HEK293T (cell line): ENCODE measurements around the gene MAP2K7.
A peak's percentile ranks its signal among the peaks of the same experiment; 100 is the strongest.
"Not testable (repeated sequence)": the region's sequence is repeated elsewhere in the genome, so short reads cannot be mapped to it uniquely, and the experiment has no call there.

Experiments used
- CTCF ChIA-PET: fragments of 350-600 bp; formaldehyde crosslinking; extraction: SDS; loops from one replicate; lab custom pipeline; 2021; ENCODE audit warnings: antibody characterized with exemption, inconsistent platforms; lab: Yijun Ruan, JAX
- POLR2A ChIA-PET: fragments of 350-600 bp; formaldehyde crosslinking; extraction: SDS; loops from one replicate; lab custom pipeline; 2020; ENCODE audit warnings: antibody characterized with exemption, inconsistent platforms; lab: Yijun Ruan, JAX
- DNase-seq: peaks from one replicate; pipeline ENCODE4 v3.0.0; 2012; ENCODE audit warnings: mixed read lengths; ENCODE audit errors: extremely low spot score
- ARNT ChIP-seq: fragments of 450-650 bp; IDR thresholded peaks from 2 replicates; pipeline ENCODE4 v1.6.1; 2017; ENCODE audit warnings: mild to moderate bottlenecking
- BHLHE40 ChIP-seq: fragments of 450-650 bp; IDR thresholded peaks from 2 replicates; pipeline ENCODE4 v1.6.1; 2016; ENCODE audit warnings: mild to moderate bottlenecking, moderate library complexity, borderline replicate concordance
- CTBP1 ChIP-seq: fragments of 450-650 bp; IDR thresholded peaks from 2 replicates; pipeline ENCODE4 v1.6.1; 2016; ENCODE audit warnings: borderline replicate concordance
- ELF4 ChIP-seq: fragments of 450-650 bp; IDR thresholded peaks from 2 replicates; pipeline ENCODE4 v1.6.1; 2017; ENCODE audit warnings: antibody characterized with exemption
- FOXA1 ChIP-seq: fragments of 450-650 bp; IDR thresholded peaks from 2 replicates; pipeline ENCODE4 v1.6.1; 2016; ENCODE audit warnings: mild to moderate bottlenecking
- FOXK2 ChIP-seq: fragments of 450-650 bp; IDR thresholded peaks from 2 replicates; pipeline ENCODE4 v1.6.1; 2016; ENCODE audit warnings: mild to moderate bottlenecking
- FOXM1 ChIP-seq: fragments of 450-650 bp; IDR thresholded peaks from 2 replicates; pipeline ENCODE4 v1.6.1; 2017; ENCODE audit warnings: mild to moderate bottlenecking, borderline replicate concordance
- HDGF ChIP-seq: fragments of 450-650 bp; IDR thresholded peaks from 2 replicates; pipeline ENCODE4 v1.6.1; 2017; ENCODE audit warnings: antibody characterized with exemption, borderline replicate concordance
- L3MBTL2 ChIP-seq: fragments of 450-650 bp; conservative IDR thresholded peaks from 2 replicates; pipeline ENCODE4 v1.6.1; 2016; ENCODE audit warnings: mild to moderate bottlenecking
- LEF1 ChIP-seq: fragments of 450-650 bp; IDR thresholded peaks from 2 replicates; pipeline ENCODE4 v1.6.1; 2017; ENCODE audit warnings: mild to moderate bottlenecking, borderline replicate concordance
- NFRKB ChIP-seq: fragments of 450-650 bp; IDR thresholded peaks from 2 replicates; pipeline ENCODE4 v1.6.1; 2016; ENCODE audit warnings: mild to moderate bottlenecking, moderate library complexity
- PKNOX1 ChIP-seq: fragments of 450-650 bp; IDR thresholded peaks from 2 replicates; pipeline ENCODE4 v1.6.1; 2016
- SP1 ChIP-seq: fragments of 450-650 bp; IDR thresholded peaks from 2 replicates; pipeline ENCODE4 v1.6.1; 2017
- SUZ12 ChIP-seq: fragments of 450-650 bp; IDR thresholded peaks from 2 replicates; pipeline ENCODE4 v1.6.1; 2016; ENCODE audit warnings: mild to moderate bottlenecking
- TARDBP ChIP-seq: fragments of 450-650 bp; IDR thresholded peaks from 2 replicates; pipeline ENCODE4 v1.6.1; 2016
- ZNF384 ChIP-seq: fragments of 450-650 bp; IDR thresholded peaks from 2 replicates; pipeline ENCODE4 v1.6.1; 2016

MAP2K7 gene

GRCh38 chr19:7927605-7928333 is 24.1 kb downstream of the MAP2K7 start:
- CTCF ChIA-PET = interaction anchor here (1.0 to 3.6 kb wide), 2 partner anchors 17 to 75 kb away, joined by 3 to 29 read pairs; partner anchors contain the start of gene TIMM44
- POLR2A ChIA-PET = interaction anchor here (1.0 to 2.5 kb wide), 3 partner anchors 10 to 17 kb away, joined by 3 to 32 read pairs (median 4); partner anchors contain the start of gene TIMM44
- TF ChIP-seq NFRKB (no peak), ARNT (no peak), PKNOX1 (no peak), ELF4 (no peak), SUZ12 (no peak), SP1 (no peak), ZNF384 (no peak), LEF1 (no peak), BHLHE40 (no peak), HDGF (no peak), TARDBP (no peak), FOXA1 (no peak), FOXK2 (no peak), CTBP1 (no peak), L3MBTL2 (no peak), FOXM1 (no peak)
- no peak for DNase-seq

GRCh38 chr19:7928334-7928706 is 24.6 kb downstream of the MAP2K7 start:
- TF ChIP-seq BHLHE40 (no peak), PKNOX1 (no peak), ZNF384 (no peak), FOXM1 (no peak), HDGF (no peak), LEF1 (no peak), ARNT (no peak), FOXA1 (no peak), CTBP1 (no peak), L3MBTL2 (no peak), NFRKB (no peak), TARDBP (no peak), SUZ12 (no peak), FOXK2 (no peak), ELF4 (no peak), SP1 (no peak)
- ChIA-PET POLR2A (interaction anchor here (1.1 to 2.5 kb wide), 2 partner anchors 9 to 15 kb away, joined by 3 to 32 read pairs; partner anchors contain the start of genes SNAPC2 and TIMM44), CTCF (interaction anchor here (0.6 to 3.6 kb wide), 3 partner anchors 16 to 267 kb away, joined by 3 to 29 read pairs (median 4); partner anchors contain the start of gene TIMM44)
- DNase-seq = no peak

- ChIA-PET POLR2A (interaction anchor here (0.6 to 2.5 kb wide), 5 partner anchors 8 to 70 kb away, joined by 3 to 32 read pairs (median 3); partner anchors contain the start of genes SNAPC2 and TIMM44), CTCF (interaction anchor here (0.6 to 3.6 kb wide), 11 partner anchors 9 to 268 kb away, joined by 3 to 29 read pairs (median 4); partner anchors contain the start of genes SNAPC2 and TIMM44)
- no peak for TF ChIP-seq ARNT
- peak; percentile 47 for DNase-seq
Measured at GRCh38 chr19:7928741-7929701, 25.3 kb downstream of the MAP2K7 start.

GRCh38 chr19:7930030-7930429 is 26.4 kb downstream of the MAP2K7 start:
- POLR2A ChIA-PET = interaction anchor here (2.5 kb wide), 1 partner anchor 14 kb away, joined by 32 read pairs; the partner anchor contains the start of gene TIMM44
- CTCF ChIA-PET = interaction anchor here (3.6 kb wide), 1 partner anchor 14 kb away, joined by 29 read pairs; the partner anchor contains the start of gene TIMM44
- DNase-seq = not testable (repeated sequence)

GRCh38 chr19:7930765-7931164 is 27.1 kb downstream of the MAP2K7 start:
- TF ChIP-seq L3MBTL2 (no peak), SP1 (no peak), ELF4 (no peak), FOXK2 (no peak), LEF1 (no peak)
- POLR2A ChIA-PET = interaction anchor here (1.4 to 2.5 kb wide), 2 partner anchors 13 kb away, joined by 7 to 32 read pairs; partner anchors contain the start of gene TIMM44
- CTCF ChIA-PET = interaction anchor here (0.6 to 3.6 kb wide), 2 partner anchors 14 to 72 kb away, joined by 7 to 29 read pairs; partner anchors contain the start of gene TIMM44
- no peak for DNase-seq

GRCh38 chr19:7931221-7932061 is 27.8 kb downstream of the MAP2K7 start:
- POLR2A ChIA-PET = interaction anchor here (1.4 kb wide), 1 partner anchor 13 kb away, joined by 7 read pairs; the partner anchor contains the start of gene TIMM44
- DNase-seq = no peak
- TF ChIP-seq LEF1 = no peak
- no peak for TF ChIP-seq ZNF384
- TF ChIP-seq NFRKB = no peak
- no peak for TF ChIP-seq CTBP1
- no peak for TF ChIP-seq SP1
- TF ChIP-seq L3MBTL2 = no peak
- no peak for TF ChIP-seq SUZ12
- no peak for TF ChIP-seq ELF4
- TF ChIP-seq HDGF = no peak
- CTCF ChIA-PET = interaction anchor here (0.6 to 3.6 kb wide), 2 partner anchors 13 to 71 kb away, joined by 7 to 29 read pairs; partner anchors contain the start of gene TIMM44
